HepG2 (cell line): ENCODE data around the gene YAP1. TPM values are rescaled to one million over a fixed set of nuclear protein-coding genes. Genes with fewer than 3 reads are reported as not detected.
A peak's percentile ranks its signal among the peaks of the same experiment; 100 is the strongest.

Experiments used
- CSRNP2 ChIP-seq: sonication (generic); formaldehyde crosslinking; conservative IDR thresholded peaks from 2 replicates; pipeline ENCODE4 v1.8.0; 2022; ENCODE audit warnings: low read depth, missing genetic modification reagents
- FOXJ3 ChIP-seq: sonication (generic); formaldehyde crosslinking; IDR thresholded peaks from 2 replicates; pipeline ENCODE4 v1.4.0; 2020; ENCODE audit warnings: missing genetic modification reagents, mild to moderate bottlenecking, borderline replicate concordance
- HNRNPK ChIP-seq: fragments of 200-400 bp; formaldehyde crosslinking; IDR thresholded peaks from 2 replicates; pipeline ENCODE4 v1.6.1; 2018; ENCODE audit warnings: low read length, low read depth, moderate library complexity, mild to moderate bottlenecking; ENCODE audit not compliant: poor library complexity, severe bottlenecking
- KLF11 ChIP-seq: IDR thresholded peaks from 2 replicates; pipeline ENCODE4 v1.6.1; 2016; ENCODE audit warnings: missing compliant biosample characterization
- NCOR1 ChIP-seq: fragments of 200-600 bp; sonication (generic); IDR thresholded peaks from 2 replicates; pipeline ENCODE4 v1.7.0; 2017; ENCODE audit warnings: antibody characterized with exemption, low read length, borderline replicate concordance
- NFRKB ChIP-seq: fragments of 450-650 bp; IDR thresholded peaks from 2 replicates; pipeline ENCODE4 v1.6.1; 2017
- RAD51 ChIP-seq: fragments of 450-650 bp; IDR thresholded peaks from 2 replicates; pipeline ENCODE4 v1.6.1; 2016; ENCODE audit warnings: borderline replicate concordance
- RXRB ChIP-seq: IDR thresholded peaks from 2 replicates; pipeline ENCODE4 v1.6.1; 2016; ENCODE audit warnings: borderline replicate concordance, missing genetic modification reagents, missing compliant biosample characterization
- SATB2 ChIP-seq: sonication (generic); formaldehyde crosslinking; IDR thresholded peaks from 2 replicates; pipeline ENCODE4 v1.5.0; 2020; ENCODE audit warnings: missing genetic modification reagents
- TEAD3 ChIP-seq: optimal IDR thresholded peaks from 2 replicates; pipeline ENCODE3; 2016; ENCODE audit warnings: borderline replicate concordance
- YEATS2 ChIP-seq: sonication (generic); formaldehyde crosslinking; IDR thresholded peaks from 2 replicates; pipeline ENCODE4 v1.4.0; 2020; ENCODE audit warnings: missing genetic modification reagents, borderline replicate concordance
- YY1 ChIP-seq: IDR thresholded peaks from 2 replicates; pipeline ENCODE4 v1.6.1; 2011; ENCODE audit warnings: low read length, low read depth, moderate library complexity, mild to moderate bottlenecking; ENCODE audit not compliant: insufficient read depth, insufficient replicate concordance
- ZBTB14 ChIP-seq: sonication (generic); formaldehyde crosslinking; IDR thresholded peaks from 2 replicates; pipeline ENCODE4 v1.4.0; 2020; ENCODE audit warnings: missing genetic modification reagents
- ZNF329 ChIP-seq: sonication (generic); formaldehyde crosslinking; IDR thresholded peaks from 2 replicates; pipeline ENCODE4 v1.9.0; 2021; ENCODE audit warnings: low read depth, mild to moderate bottlenecking, missing genetic modification reagents
- ZNF44 ChIP-seq: sonication (generic); formaldehyde crosslinking; IDR thresholded peaks from 2 replicates; pipeline ENCODE4 v1.5.1; 2020; ENCODE audit warnings: mild to moderate bottlenecking, missing genetic modification reagents
- ZNF558 ChIP-seq: sonication (generic); formaldehyde crosslinking; IDR thresholded peaks from 2 replicates; pipeline ENCODE4 v1.9.0; 2022; ENCODE audit warnings: mild to moderate bottlenecking, missing genetic modification reagents, borderline replicate concordance
- ZNF570 ChIP-seq: sonication (generic); formaldehyde crosslinking; IDR thresholded peaks from 2 replicates; pipeline ENCODE4 v1.4.0; 2020; ENCODE audit warnings: mild to moderate bottlenecking, missing genetic modification reagents, borderline replicate concordance
- ZNF598 ChIP-seq: sonication (generic); formaldehyde crosslinking; IDR thresholded peaks from 2 replicates; pipeline ENCODE4 v1.5.1; 2020; ENCODE audit warnings: mild to moderate bottlenecking, missing genetic modification reagents, borderline replicate concordance
- ZNF704 ChIP-seq: sonication (generic); formaldehyde crosslinking; IDR thresholded peaks from 2 replicates; pipeline ENCODE4 v1.8.1; 2023; ENCODE audit warnings: mild to moderate bottlenecking, inconsistent platforms, moderate library complexity, missing genetic modification reagents, borderline replicate concordance
- polyA plus RNA-seq, 8 experiments: library from polyadenylated mRNA; depleted of rRNA in 3 of 8; stranded (reverse) in 7 of 8; unstranded in 1 of 8; fragments of >200 nt; fragmentation: Illumina TruSeq in 4 of 8; extraction: Trizol in 4 of 8; gene quantifications; 2 replicates each; pipeline versions ENCODE4 v1.2.1 to v1.2.3, GENCODE V29; 2011 to 2016; ENCODE audit warnings: low read depth in 4 of 8, missing spikeins in 1 of 8, mixed read lengths in 1 of 8; ENCODE audit not compliant: insufficient read depth in 1 of 8
- total RNA-seq, 5 experiments: library from RNA; depleted of rRNA; stranded (reverse); fragments of >200 nt; fragmentation: Illumina TruSeq; extraction: Trizol; gene quantifications; 2 replicates each; pipeline ENCODE4 v1.2.3, GENCODE V29; 2016; ENCODE audit warnings: low read depth in 1 of 5
- TF ChIP-seq, protein P1 (sequence below): sonication (generic); formaldehyde crosslinking; IDR thresholded peaks from 2 replicates; pipeline ENCODE4 v1.9.0; 2021; ENCODE audit warnings: missing genetic modification reagents, mild to moderate bottlenecking, borderline replicate concordance
- TF ChIP-seq, protein P2 (sequence below): sonication (generic); formaldehyde crosslinking; IDR thresholded peaks from 2 replicates; pipeline ENCODE4 v1.5.0; 2020; ENCODE audit warnings: mild to moderate bottlenecking, missing genetic modification reagents

The YAP1 gene
- total and polyA plus RNA-seq, 2 of the 13 experiments (the other 11 are each of a cell fraction or from before 2014, with no cell fraction given): 59.5 to 91.0 TPM

DNA sequence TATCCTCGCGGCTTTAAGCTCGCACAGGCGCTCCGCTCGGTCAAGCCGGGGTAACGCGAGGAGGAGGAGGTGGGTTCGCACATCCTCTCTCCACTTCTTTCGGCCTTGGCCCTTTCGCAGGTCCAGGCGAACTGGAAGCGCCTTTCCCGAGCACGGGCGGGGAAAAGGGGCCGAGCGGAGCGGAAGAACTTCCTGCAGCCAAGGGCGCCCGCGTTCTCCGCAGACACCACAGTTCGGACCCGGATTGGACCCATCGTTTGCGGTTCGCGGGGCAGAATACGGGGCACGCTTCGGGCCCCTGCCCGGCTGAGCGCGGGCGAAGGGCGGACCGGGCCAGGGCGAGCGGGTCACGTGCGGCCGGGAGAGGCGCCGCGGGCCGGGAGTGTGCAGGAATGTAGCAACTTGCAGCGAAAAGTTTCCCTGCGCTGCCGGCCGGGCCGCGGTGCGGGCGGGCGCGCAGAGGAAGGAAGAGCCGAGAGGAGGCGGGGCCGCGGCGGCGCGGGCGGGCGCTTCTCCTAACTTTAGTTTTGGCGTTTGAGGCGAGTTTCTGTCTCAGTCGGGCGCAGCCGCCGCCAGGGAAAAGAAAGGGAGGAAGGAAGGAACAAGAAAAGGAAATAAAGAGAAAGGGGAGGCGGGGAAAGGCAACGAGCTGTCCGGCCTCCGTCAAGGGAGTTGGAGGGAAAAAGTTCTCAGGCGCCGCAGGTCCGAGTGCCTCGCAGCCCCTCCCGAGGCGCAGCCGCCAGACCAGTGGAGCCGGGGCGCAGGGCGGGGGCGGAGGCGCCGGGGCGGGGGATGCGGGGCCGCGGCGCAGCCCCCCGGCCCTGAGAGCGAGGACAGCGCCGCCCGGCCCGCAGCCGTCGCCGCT, at the start of gene YAP1 (continued):
- TF ChIP-seq ZNF704 (CRISPR knock-in tag) (peak; percentile 78; the same call in 1 of the 2 replicates), KLF11 (CRISPR knock-in tag) (no peak), ZNF570 (CRISPR knock-in tag) (0 out of 2 replicates have a peak, but pooled peaks have one; percentile 65), NCOR1 (peak; percentile 73), ZNF329 (no peak; the same call in 1 of the 2 replicates), HNRNPK (peak; percentile 64), RXRB (CRISPR knock-in tag) (0 out of 2 replicates have a peak, but pooled peaks have one; percentile 14), SATB2 (no peak), ZNF558 (CRISPR knock-in tag) (no peak), ZNF44 (CRISPR knock-in tag) (no peak; the same call in 1 of the 2 replicates), TEAD3 (peak; percentile 71), YEATS2 (CRISPR knock-in tag) (no peak), ZBTB14 (CRISPR knock-in tag) (peak; percentile 79), NFRKB (no peak), RAD51 (no peak), ZNF598 (CRISPR knock-in tag) (peak; percentile 78; the same call in 1 of the 2 replicates), CSRNP2 (CRISPR knock-in tag) (no peak), FOXJ3 (CRISPR knock-in tag) (no peak), YY1 (peak; percentile 41)
- TF ChIP-seq, protein P1, sequence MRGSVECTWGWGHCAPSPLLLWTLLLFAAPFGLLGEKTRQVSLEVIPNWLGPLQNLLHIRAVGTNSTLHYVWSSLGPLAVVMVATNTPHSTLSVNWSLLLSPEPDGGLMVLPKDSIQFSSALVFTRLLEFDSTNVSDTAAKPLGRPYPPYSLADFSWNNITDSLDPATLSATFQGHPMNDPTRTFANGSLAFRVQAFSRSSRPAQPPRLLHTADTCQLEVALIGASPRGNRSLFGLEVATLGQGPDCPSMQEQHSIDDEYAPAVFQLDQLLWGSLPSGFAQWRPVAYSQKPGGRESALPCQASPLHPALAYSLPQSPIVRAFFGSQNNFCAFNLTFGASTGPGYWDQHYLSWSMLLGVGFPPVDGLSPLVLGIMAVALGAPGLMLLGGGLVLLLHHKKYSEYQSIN (CRISPR knock-in tag): no peak
- TF ChIP-seq, protein P2, sequence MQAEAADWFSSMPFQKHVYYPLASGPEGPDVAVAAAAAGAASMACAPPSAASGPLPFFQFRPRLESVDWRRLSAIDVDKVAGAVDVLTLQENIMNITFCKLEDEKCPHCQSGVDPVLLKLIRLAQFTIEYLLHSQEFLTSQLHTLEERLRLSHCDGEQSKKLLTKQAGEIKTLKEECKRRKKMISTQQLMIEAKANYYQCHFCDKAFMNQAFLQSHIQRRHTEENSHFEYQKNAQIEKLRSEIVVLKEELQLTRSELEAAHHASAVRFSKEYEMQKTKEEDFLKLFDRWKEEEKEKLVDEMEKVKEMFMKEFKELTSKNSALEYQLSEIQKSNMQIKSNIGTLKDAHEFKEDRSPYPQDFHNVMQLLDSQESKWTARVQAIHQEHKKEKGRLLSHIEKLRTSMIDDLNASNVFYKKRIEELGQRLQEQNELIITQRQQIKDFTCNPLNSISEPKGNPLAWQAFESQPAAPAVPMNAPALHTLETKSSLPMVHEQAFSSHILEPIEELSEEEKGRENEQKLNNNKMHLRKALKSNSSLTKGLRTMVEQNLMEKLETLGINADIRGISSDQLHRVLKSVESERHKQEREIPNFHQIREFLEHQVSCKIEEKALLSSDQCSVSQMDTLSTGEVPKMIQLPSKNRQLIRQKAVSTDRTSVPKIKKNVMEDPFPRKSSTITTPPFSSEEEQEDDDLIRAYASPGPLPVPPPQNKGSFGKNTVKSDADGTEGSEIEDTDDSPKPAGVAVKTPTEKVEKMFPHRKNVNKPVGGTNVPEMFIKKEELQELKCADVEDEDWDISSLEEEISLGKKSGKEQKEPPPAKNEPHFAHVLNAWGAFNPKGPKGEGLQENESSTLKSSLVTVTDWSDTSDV (CRISPR knock-in tag): no peak
